ENCODE data around the gene IL10RA.

Gene IL10RA

GRCh38 chr11:117980720-117981119 lies 5.5 kb upstream of the IL10RA start:
- no peak for DNase-seq (ENCODE audit: low read depth)
- TF ChIP-seq CTCF (IDR thresholded peaks at IDR 0.05; ENCODE audit: control insufficient read depth, extremely low read depth, insufficient read depth) = no peak
- no peak overlapping the region for H3K4me3 ChIP-seq (ENCODE audit: low read depth, low read length)

- DNase-seq (ENCODE audit: low read depth) = no peak
- H3K4me3 ChIP-seq (ENCODE audit: low read depth, low read length) = no peak overlapping the region
- TF ChIP-seq CTCF (IDR thresholded peaks at IDR 0.05; ENCODE audit: control insufficient read depth, extremely low read depth, insufficient read depth) = no peak
Observed at GRCh38 chr11:117983163-117983475, 3.1 kb upstream of the IL10RA start.

GRCh38 chr11:117984476-117984875 lies 1.7 kb upstream of the IL10RA start:
- H3K4me3 ChIP-seq (ENCODE audit: low read depth, low read length) = no peak overlapping the region
- no peak for DNase-seq (ENCODE audit: low read depth)
- TF ChIP-seq CTCF (IDR thresholded peaks at IDR 0.05; ENCODE audit: control insufficient read depth, extremely low read depth, insufficient read depth) = no peak

GRCh38 chr11:117986981-117987574 lies 884 bp downstream of the IL10RA start:
- H3K4me3 ChIP-seq (ENCODE audit: low read depth, low read length) = no peak overlapping the region
- TF ChIP-seq CTCF (IDR thresholded peaks at IDR 0.05; ENCODE audit: control insufficient read depth, extremely low read depth, insufficient read depth) = no peak
- no peak for DNase-seq (ENCODE audit: low read depth)

- no peak overlapping the region for H3K4me3 ChIP-seq (ENCODE audit: low read depth, low read length)
- no peak for DNase-seq (ENCODE audit: low read depth)
- no peak for TF ChIP-seq CTCF (IDR thresholded peaks at IDR 0.05; ENCODE audit: control insufficient read depth, extremely low read depth, insufficient read depth)
Observed at GRCh38 chr11:117989351-117990102, 3.3 kb downstream of the IL10RA start.

- no peak overlapping the region for H3K4me3 ChIP-seq (ENCODE audit: low read depth, low read length)
- DNase-seq (ENCODE audit: low read depth) = no peak
- no peak for TF ChIP-seq CTCF (IDR thresholded peaks at IDR 0.05; ENCODE audit: control insufficient read depth, extremely low read depth, insufficient read depth)
Observed at GRCh38 chr11:117992136-117992535, 5.9 kb downstream of the IL10RA start.

GRCh38 chr11:117992620-117993019 lies 6.4 kb downstream of the IL10RA start:
- TF ChIP-seq CTCF (IDR thresholded peaks at IDR 0.05; ENCODE audit: control insufficient read depth, extremely low read depth, insufficient read depth) = no peak
- no peak for DNase-seq (ENCODE audit: low read depth)
- no peak overlapping the region for H3K4me3 ChIP-seq (ENCODE audit: low read depth, low read length)
